H1 (cell line): ENCODE data around the gene ST6GALNAC4. TPM values are rescaled to one million over a fixed set of nuclear protein-coding genes. Genes with fewer than 3 reads are reported as not detected.
A peak's percentile ranks its signal among the peaks of the same experiment; 100 is the strongest.

ENCODE experiments used
- CTCF ChIA-PET: fragments of 300-600 bp; sonication (Branson Sonifier 250); formaldehyde crosslinking; loops from one replicate; lab custom pipeline; 2021; ENCODE audit not compliant: partially characterized antibody; lab: Charles Lee
- POLR2A ChIA-PET: fragments of 300-600 bp; sonication (Branson Sonifier 250); formaldehyde crosslinking; loops from one replicate; lab custom pipeline; 2021; ENCODE audit warnings: inconsistent platforms; ENCODE audit not compliant: partially characterized antibody; lab: Charles Lee
- DNase-seq, 2 experiments: peaks; one replicate each; pipeline versions ENCODE4 v3.0.0 to v3.0.0-alpha.2; 2010 to 2022; ENCODE audit warnings: low spot score in 2 of 2, low read depth in 1 of 2, mixed read lengths in 1 of 2
- FAIRE-seq: peaks from 2 replicates; lab custom pipeline; 2011; peaks lifted over from hg19 to GRCh38; lab: Jason Lieb, UNC
- H2AFZ ChIP-seq: 2 replicates; pipeline ENCODE4 v1.8.1; 2012; ENCODE audit warnings: low read length, inconsistent platforms
- H2AK5ac ChIP-seq: 2 replicates; pipeline ENCODE4 v1.6.1; 2013; ENCODE audit warnings: low read depth, low read length
- H2BK120ac ChIP-seq: replicated peaks from 2 replicates; pipeline ENCODE3; 2013; ENCODE audit warnings: low read depth, low read length, inconsistent platforms
- H2BK12ac ChIP-seq: 2 replicates; pipeline ENCODE4 v1.6.1; 2013; ENCODE audit warnings: low read depth, low read length
- H2BK15ac ChIP-seq: 2 replicates; pipeline ENCODE4 v1.6.1; 2013; ENCODE audit warnings: low read length
- H2BK20ac ChIP-seq: 2 replicates; pipeline ENCODE4 v1.6.1; 2013; ENCODE audit warnings: low read length
- H2BK5ac ChIP-seq: 2 replicates; pipeline ENCODE4 v1.6.1; 2013; ENCODE audit warnings: low read depth, low read length
- H3K14ac ChIP-seq: 2 replicates; pipeline ENCODE4 v1.6.1; 2013; ENCODE audit warnings: inconsistent platforms; ENCODE audit not compliant: insufficient read length
- H3K18ac ChIP-seq: 2 replicates; pipeline ENCODE4 v1.6.1; 2013; ENCODE audit warnings: low read length; ENCODE audit errors: extremely low read depth
- H3K23ac ChIP-seq: 2 replicates; pipeline ENCODE4 v1.6.1; 2013; ENCODE audit warnings: inconsistent platforms; ENCODE audit not compliant: insufficient read length
- H3K23me2 ChIP-seq: 2 replicates; pipeline ENCODE4 v1.6.1; 2013; ENCODE audit warnings: low read depth, low read length
- H3K27ac ChIP-seq: 2 replicates; pipeline ENCODE4 v1.6.1; 2011; ENCODE audit warnings: low read depth, low read length, inconsistent platforms
- H3K27me3 ChIP-seq, 4 experiments: replicated peaks in 1 of 4; 1 replicate in 1 of 4; 2 replicates in 3 of 4; pipeline versions ENCODE4 v1.6.1 to v1.8.1; 2011 to 2013; ENCODE audit warnings: low read length in 3 of 4, mild to moderate bottlenecking in 3 of 4, inconsistent platforms in 2 of 4, mixed read lengths in 2 of 4, moderate library complexity in 1 of 4; ENCODE audit not compliant: control insufficient read depth in 3 of 4, insufficient read depth in 3 of 4; ENCODE audit errors: extremely low read depth in 1 of 4
- H3K36me3 ChIP-seq, 4 experiments: 2 replicates each; pipeline versions ENCODE4 v1.6.1 to v1.8.1; 2011 to 2013; ENCODE audit warnings: mild to moderate bottlenecking in 4 of 4, low read length in 3 of 4, moderate library complexity in 2 of 4, control low read depth in 1 of 4, inconsistent platforms in 1 of 4; ENCODE audit not compliant: insufficient read depth in 4 of 4, control insufficient read depth in 2 of 4
- H3K4ac ChIP-seq: replicated peaks from 2 replicates; pipeline ENCODE3; 2013; ENCODE audit warnings: low read length, low read depth, mixed read lengths, inconsistent platforms; ENCODE audit not compliant: insufficient read length
- H3K4me1 ChIP-seq, 4 experiments: replicated peaks in 1 of 4; 1 replicate in 1 of 4; 2 replicates in 3 of 4; pipeline versions ENCODE4 v1.6.1 to v1.8.1; 2011 to 2013; ENCODE audit warnings: low read length in 3 of 4, inconsistent platforms in 2 of 4, mixed read lengths in 1 of 4; ENCODE audit not compliant: insufficient read depth in 4 of 4, control insufficient read depth in 3 of 4
- H3K4me2 ChIP-seq, 2 experiments: 2 replicates each; pipeline versions ENCODE4 v1.6.1 to v1.8.1; 2011 to 2013; ENCODE audit warnings: low read depth in 2 of 2, low read length in 2 of 2, control low read depth in 1 of 2, inconsistent platforms in 1 of 2, mild to moderate bottlenecking in 1 of 2; ENCODE audit not compliant: insufficient read depth in 1 of 2
- H3K4me3 ChIP-seq, 4 experiments: fragments of 200-600, 300-600 bp in 1 of 4; sonication (generic), shearing (Covaris generic), sonication (Bioruptor Twin) in 1 of 4; 2 replicates each; pipeline versions ENCODE4 v1.5.1 to v1.8.1; 2011 to 2016; ENCODE audit warnings: low read length in 4 of 4, low read depth in 3 of 4, control low read depth in 2 of 4, inconsistent platforms in 2 of 4, mild to moderate bottlenecking in 2 of 4, mixed read lengths in 1 of 4, moderate library complexity in 1 of 4; ENCODE audit not compliant: insufficient read depth in 2 of 4; ENCODE audit errors: extremely low read depth in 1 of 4
- H3K56ac ChIP-seq: replicated peaks from 2 replicates; pipeline ENCODE3; 2013; ENCODE audit warnings: low read depth, mild to moderate bottlenecking, mixed read lengths, low read length, inconsistent platforms; ENCODE audit not compliant: insufficient read length
- H3K79me1 ChIP-seq: 2 replicates; pipeline ENCODE4 v1.6.1; 2013; ENCODE audit warnings: low read depth, low read length, control low read depth
- H3K79me2 ChIP-seq, 2 experiments: 2 replicates each; pipeline versions ENCODE4 v1.6.1 to v1.8.1; 2012 to 2013; ENCODE audit warnings: low read length in 2 of 2, mild to moderate bottlenecking in 2 of 2, inconsistent platforms in 1 of 2; ENCODE audit not compliant: insufficient read depth in 2 of 2, control insufficient read depth in 1 of 2
- H3K9ac ChIP-seq, 4 experiments: replicated peaks in 1 of 4; 1 replicate in 1 of 4; 2 replicates in 3 of 4; pipeline versions ENCODE4 v1.6.1 to v1.8.1; 2011 to 2013; ENCODE audit warnings: low read depth in 3 of 4, low read length in 3 of 4, control low read depth in 2 of 4, mild to moderate bottlenecking in 2 of 4, moderate library complexity in 2 of 4, inconsistent platforms in 1 of 4; ENCODE audit errors: extremely low read depth in 1 of 4
- H3K9me3 ChIP-seq, 2 experiments: 2 replicates each; pipeline versions ENCODE4 v1.6.1 to v1.8.1; 2012 to 2013; ENCODE audit warnings: mild to moderate bottlenecking in 2 of 2, moderate library complexity in 2 of 2, control low read depth in 1 of 2, inconsistent platforms in 1 of 2, low read depth in 1 of 2, low read length in 1 of 2, mixed read lengths in 1 of 2; ENCODE audit not compliant: insufficient read depth in 2 of 2
- H4K20me1 ChIP-seq, 2 experiments: replicated peaks in 1 of 2; 2 replicates each; pipeline versions ENCODE3 to v1.8.1; 2011 to 2013; ENCODE audit warnings: inconsistent platforms in 2 of 2, low read length in 2 of 2, mild to moderate bottlenecking in 1 of 2; ENCODE audit not compliant: insufficient read depth in 2 of 2, control insufficient read depth in 1 of 2
- H4K5ac ChIP-seq: 2 replicates; pipeline ENCODE4 v1.6.1; 2013; ENCODE audit warnings: low read length, low read depth, mixed read lengths, inconsistent platforms; ENCODE audit not compliant: insufficient read length
- H4K8ac ChIP-seq: 2 replicates; pipeline ENCODE4 v1.8.0; 2013; ENCODE audit warnings: mild to moderate bottlenecking, moderate library complexity, low read length, inconsistent platforms; ENCODE audit not compliant: insufficient read depth; ENCODE audit errors: extremely low read depth
- H4K91ac ChIP-seq: replicated peaks from 2 replicates; pipeline ENCODE3; 2013; ENCODE audit warnings: low read length, mixed read lengths, inconsistent platforms; ENCODE audit not compliant: insufficient read length
- ASH2L ChIP-seq: fragments of 200-600, 300-600 bp; sonication (generic); IDR thresholded peaks from one replicate; pipeline ENCODE4 v1.7.1; 2017; ENCODE audit warnings: low read length
- BACH1 ChIP-seq: IDR thresholded peaks from 2 replicates; pipeline ENCODE4 v1.6.1; 2012; ENCODE audit warnings: low read length, improper control_type of control experiment
- CEBPB ChIP-seq: IDR thresholded peaks from 2 replicates; pipeline ENCODE4 v1.6.1; 2012; ENCODE audit warnings: low read depth, low read length
- CREB1 ChIP-seq: IDR thresholded peaks from 2 replicates; pipeline ENCODE4 v1.6.1; 2012; ENCODE audit warnings: inconsistent platforms
- CTCF ChIP-seq, 3 experiments: IDR thresholded peaks; 1 replicate in 2 of 3; 2 replicates in 1 of 3; pipeline versions ENCODE4 v1.5.1 to v1.6.1; 2011; ENCODE audit warnings: low read length in 3 of 3, mild to moderate bottlenecking in 3 of 3, inconsistent platforms in 2 of 3, low read depth in 1 of 3, moderate library complexity in 1 of 3; ENCODE audit not compliant: insufficient read depth in 1 of 3; ENCODE audit errors: control extremely low read depth in 1 of 3
- JUN ChIP-seq: IDR thresholded peaks from 2 replicates; pipeline ENCODE4 v1.6.1; 2011; ENCODE audit warnings: low read depth, mild to moderate bottlenecking, improper control_type of control experiment, low read length
- PHF8 ChIP-seq: fragments of 200-600 bp; sonication (generic); conservative IDR thresholded peaks from 2 replicates; pipeline ENCODE4 v1.7.1; 2012; ENCODE audit warnings: low read depth, mild to moderate bottlenecking, inconsistent platforms, low read length, moderate library complexity
- RNF2 ChIP-seq: fragments of 200-900, 300-1000 bp; sonication (generic); IDR thresholded peaks from 2 replicates; pipeline ENCODE4 v1.7.1; 2016; ENCODE audit warnings: borderline replicate concordance, low read depth, mild to moderate bottlenecking, antibody characterized with exemption, low read length; ENCODE audit not compliant: poor library complexity, severe bottlenecking; ENCODE audit errors: missing control alignments
- SP4 ChIP-seq: IDR thresholded peaks from 2 replicates; pipeline ENCODE4 v1.6.1; 2012; ENCODE audit warnings: low read length, inconsistent platforms
- TAF1 ChIP-seq: IDR thresholded peaks from 2 replicates; pipeline ENCODE4 v1.6.1; 2011; ENCODE audit warnings: mild to moderate bottlenecking, low read depth, low read length
- WGBS, 2 experiments: shearing (Covaris generic) in 1 of 2; methylation state at CpG; one replicate each; pipeline versions ENCODE4 v1.1.6 to v1.1.7; 2013 to 2015; ENCODE audit warnings: low lambda C conversion rate in 2 of 2, mixed read lengths in 2 of 2, inconsistent platforms in 1 of 2, low coverage in 1 of 2, missing lambda C conversion rate in 1 of 2; ENCODE audit not compliant: insufficient replicate concordance in 2 of 2, insufficient coverage in 1 of 2, insufficient read length in 1 of 2; ENCODE audit errors: extremely low coverage in 1 of 2, missing lambda C conversion rate in 1 of 2; 5-methylcytosine and 5-hydroxymethylcytosine counted together
- polyA plus RNA-seq, 7 experiments: library from polyadenylated mRNA; depleted of rRNA in 3 of 7; stranded (reverse) in 5 of 7; unstranded in 2 of 7; fragments of >200 nt in 5 of 7; fragments of 200-250 nt in 2 of 7; gene quantifications; 1 replicate in 5 of 7; 2 replicates in 1 of 7; 4 replicates in 1 of 7; pipeline versions ENCODE4 v1.2.1 to v1.2.3, GENCODE V29; 2011 to 2013; ENCODE audit warnings: missing spikeins in 2 of 7, mixed read lengths in 2 of 7
- total RNA-seq: library from RNA; stranded (reverse); fragmentation: NEBNext Ultra II Directional; extraction: Animal tissue kit (Norgen Biotek cat#: 25700); gene quantifications from 2 replicates; pipeline ENCODE4 v1.2.1, GENCODE V29; 2021

Gene ST6GALNAC4
- total and polyA plus RNA-seq, 2 of the 8 experiments (the other 6 are each of a cell fraction or from before 2014, with no cell fraction given) = 21.8 to 34.1 TPM

GRCh38 chr9:127921557-127922120 is 4.8 kb upstream of the ST6GALNAC4 start:
- peaks cover 0 to 6% of the 10 kb centered on the region in 2 experiments for H4K20me1 ChIP-seq
- CTCF ChIA-PET = interaction anchor here (0.6 to 6.7 kb wide), 60 partner anchors 8 to 677 kb away, joined by 3 to 114 read pairs (median 5); partner anchors contain the start of genes DPM2, ENG, PIP5KL1 and ST6GALNAC6
- peak overlapping the region in 1 of 2 experiments; percentile 58; a peak in 2 of 4 replicates for H3K4me2 ChIP-seq
- H2BK20ac ChIP-seq = no peak overlapping the region
- no peak overlapping the region for H2AFZ ChIP-seq
- 12% methylated on average over 25 of the region's 45 CpGs; no CpG with 5 or more reads in 1 of the 2 experiments for WGBS, 2 experiments
- H3K9ac ChIP-seq = no peak overlapping the region
- no peak overlapping the region for H3K23ac ChIP-seq
- H3K23me2 ChIP-seq = peaks cover 3% of the 10 kb centered on the region; the same call in 1 of the 2 replicates
- H2BK120ac ChIP-seq = no peak overlapping the region
- H3K36me3 ChIP-seq = no peaks in the 10 kb centered on the region
- H2BK12ac ChIP-seq = no peak overlapping the region
- no peaks in the 10 kb centered on the region for H3K9me3 ChIP-seq
- peak overlapping the region; percentile 79; the same call in 1 of the 2 replicates for H4K8ac ChIP-seq
- H3K27ac ChIP-seq = no peak overlapping the region
- H3K14ac ChIP-seq = no peak overlapping the region
- no peak overlapping the region for H4K5ac ChIP-seq
- H3K79me1 ChIP-seq = no peaks in the 10 kb centered on the region
- H3K27me3 ChIP-seq = peaks cover 0 to 5% (median 2%) of the 10 kb centered on the region in 4 experiments; a peak in 3 of 7 replicates
- peaks cover 0 to 4% (median under 1%) of the 10 kb centered on the region in 4 experiments; a peak in 4 of 7 replicates for H3K4me1 ChIP-seq
- H2AK5ac ChIP-seq = no peak overlapping the region
- no peak overlapping the region for H3K56ac ChIP-seq
- H2BK15ac ChIP-seq = no peak overlapping the region
- DNase-seq (peak in 1 of 2 experiments; percentile 95), FAIRE-seq (no peak)
- H3K4ac ChIP-seq = no peak overlapping the region
- H2BK5ac ChIP-seq = no peak overlapping the region
- no peak overlapping the region for H3K18ac ChIP-seq
- peak overlapping the region in 1 of 4 experiments; percentile 10; a peak in 1 of 8 replicates for H3K4me3 ChIP-seq
- H3K79me2 ChIP-seq = no peaks in the 10 kb centered on the region
- no peak overlapping the region for H4K91ac ChIP-seq
- POLR2A ChIA-PET = interaction anchor here (0.9 to 2.0 kb wide), 13 partner anchors 9 to 221 kb away, joined by 3 to 8 read pairs (median 4); partner anchors contain the start of genes CDK9 and PIP5KL1
- TF ChIP-seq SP4 (no peak; the same call in 1 of the 2 replicates), JUN (no peak), TAF1 (no peak), CREB1 (peak; percentile 89), CTCF (IDR thresholded peaks at IDR 0.05; ENCODE audit: control extremely low read depth in 1 of 3, insufficient read depth in 1 of 3, low read depth in 1 of 3, low read length in 3 of 3) (peak in 2 of 3 experiments; percentile 91 to 93; a peak in 3 of 4 replicates), ASH2L (no peak), BACH1 (no peak), RNF2 (no peak), CEBPB (no peak), PHF8 (no peak)
